IPS-20b (cell line): ENCODE data around the gene GP1BA.

ENCODE experiments used
- H3K27ac ChIP-seq: one replicate; pipeline ENCODE4 v1.5.1; 2013; ENCODE audit warnings: low read length
- H3K27me3 ChIP-seq: 2 replicates; pipeline ENCODE4 v1.6.1; 2013; ENCODE audit warnings: mild to moderate bottlenecking, low read length, inconsistent platforms; ENCODE audit not compliant: insufficient read depth
- H3K36me3 ChIP-seq: 2 replicates; pipeline ENCODE4 v1.6.1; 2013; ENCODE audit warnings: low read depth, mild to moderate bottlenecking, inconsistent platforms, low read length, moderate library complexity; ENCODE audit not compliant: insufficient read depth
- H3K4me1 ChIP-seq: 2 replicates; pipeline ENCODE4 v1.6.1; 2013; ENCODE audit warnings: mild to moderate bottlenecking, control low read depth, inconsistent platforms, low read length, moderate library complexity; ENCODE audit not compliant: insufficient read depth
- H3K4me3 ChIP-seq: 2 replicates; pipeline ENCODE4 v1.5.1; 2013; ENCODE audit warnings: mild to moderate bottlenecking, low read length, inconsistent platforms
- H3K9ac ChIP-seq: 2 replicates; pipeline ENCODE4 v1.6.1; 2013; ENCODE audit warnings: low read depth, mild to moderate bottlenecking, inconsistent platforms, low read length, moderate library complexity
- H3K9me3 ChIP-seq: 2 replicates; pipeline ENCODE4 v1.6.1; 2013; ENCODE audit warnings: mild to moderate bottlenecking, low read depth, low read length, inconsistent platforms; ENCODE audit not compliant: insufficient read depth

The GP1BA gene

DNA sequence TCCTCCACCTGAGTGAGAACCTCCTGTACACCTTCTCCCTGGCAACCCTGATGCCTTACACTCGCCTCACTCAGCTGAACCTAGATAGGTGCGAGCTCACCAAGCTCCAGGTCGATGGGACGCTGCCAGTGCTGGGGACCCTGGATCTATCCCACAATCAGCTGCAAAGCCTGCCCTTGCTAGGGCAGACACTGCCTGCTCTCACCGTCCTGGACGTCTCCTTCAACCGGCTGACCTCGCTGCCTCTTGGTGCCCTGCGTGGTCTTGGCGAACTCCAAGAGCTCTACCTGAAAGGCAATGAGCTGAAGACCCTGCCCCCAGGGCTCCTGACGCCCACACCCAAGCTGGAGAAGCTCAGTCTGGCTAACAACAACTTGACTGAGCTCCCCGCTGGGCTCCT is 679 bp downstream of the GP1BA start:
- H3K4me3 ChIP-seq = no peak overlapping the region
- H3K9ac ChIP-seq = no peak overlapping the region
- H3K27me3 ChIP-seq = no peaks in the 10 kb centered on the region
- H3K9me3 ChIP-seq = no peaks in the 10 kb centered on the region
- no peaks in the 10 kb centered on the region for H3K4me1 ChIP-seq
- no peak overlapping the region for H3K27ac ChIP-seq
- peaks cover 17% of the 10 kb centered on the region for H3K36me3 ChIP-seq

DNA sequence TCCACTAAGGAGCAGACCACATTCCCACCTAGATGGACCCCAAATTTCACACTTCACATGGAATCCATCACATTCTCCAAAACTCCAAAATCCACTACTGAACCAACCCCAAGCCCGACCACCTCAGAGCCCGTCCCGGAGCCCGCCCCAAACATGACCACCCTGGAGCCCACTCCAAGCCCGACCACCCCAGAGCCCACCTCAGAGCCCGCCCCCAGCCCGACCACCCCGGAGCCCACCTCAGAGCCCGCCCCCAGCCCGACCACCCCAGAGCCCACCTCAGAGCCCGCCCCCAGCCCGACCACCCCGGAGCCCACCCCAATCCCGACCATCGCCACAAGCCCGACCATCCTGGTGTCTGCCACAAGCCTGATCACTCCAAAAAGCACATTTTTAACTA is 1.6 kb downstream of the GP1BA start:
- no peak overlapping the region for H3K27ac ChIP-seq
- no peaks in the 10 kb centered on the region for H3K27me3 ChIP-seq
- H3K9ac ChIP-seq = no peak overlapping the region
- H3K4me1 ChIP-seq = no peaks in the 10 kb centered on the region
- no peaks in the 10 kb centered on the region for H3K9me3 ChIP-seq
- H3K36me3 ChIP-seq = peaks cover 26% of the 10 kb centered on the region
- no peak overlapping the region for H3K4me3 ChIP-seq

DNA sequence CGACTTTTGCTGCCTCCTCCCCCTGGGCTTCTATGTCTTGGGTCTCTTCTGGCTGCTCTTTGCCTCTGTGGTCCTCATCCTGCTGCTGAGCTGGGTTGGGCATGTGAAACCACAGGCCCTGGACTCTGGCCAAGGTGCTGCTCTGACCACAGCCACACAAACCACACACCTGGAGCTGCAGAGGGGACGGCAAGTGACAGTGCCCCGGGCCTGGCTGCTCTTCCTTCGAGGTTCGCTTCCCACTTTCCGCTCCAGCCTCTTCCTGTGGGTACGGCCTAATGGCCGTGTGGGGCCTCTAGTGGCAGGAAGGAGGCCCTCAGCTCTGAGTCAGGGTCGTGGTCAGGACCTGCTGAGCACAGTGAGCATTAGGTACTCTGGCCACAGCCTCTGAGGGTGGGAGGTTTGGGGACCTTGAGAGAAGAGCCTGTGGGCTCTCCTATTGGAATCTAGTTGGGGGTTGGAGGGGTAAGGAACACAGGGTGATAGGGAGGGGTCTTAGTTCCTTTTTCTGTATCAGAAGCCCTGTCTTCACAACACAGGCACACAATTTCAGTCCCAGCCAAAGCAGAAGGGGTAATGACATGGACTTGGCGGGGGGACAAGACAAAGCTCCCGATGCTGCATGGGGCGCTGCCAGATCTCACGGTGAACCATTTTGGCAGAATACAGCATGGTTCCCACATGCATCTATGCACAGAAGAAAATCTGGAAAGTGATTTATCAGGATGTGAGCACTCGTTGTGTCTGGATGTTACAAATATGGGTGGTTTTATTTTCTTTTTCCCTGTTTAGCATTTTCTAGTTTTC is 2.3 kb downstream of the GP1BA start:
- peaks cover 27% of the 10 kb centered on the region for H3K36me3 ChIP-seq
- H3K9me3 ChIP-seq = no peaks in the 10 kb centered on the region
- no peaks in the 10 kb centered on the region for H3K4me1 ChIP-seq
- no peaks in the 10 kb centered on the region for H3K27me3 ChIP-seq
- no peak overlapping the region for H3K9ac ChIP-seq
- H3K4me3 ChIP-seq = no peak overlapping the region
- no peak overlapping the region for H3K27ac ChIP-seq

DNA sequence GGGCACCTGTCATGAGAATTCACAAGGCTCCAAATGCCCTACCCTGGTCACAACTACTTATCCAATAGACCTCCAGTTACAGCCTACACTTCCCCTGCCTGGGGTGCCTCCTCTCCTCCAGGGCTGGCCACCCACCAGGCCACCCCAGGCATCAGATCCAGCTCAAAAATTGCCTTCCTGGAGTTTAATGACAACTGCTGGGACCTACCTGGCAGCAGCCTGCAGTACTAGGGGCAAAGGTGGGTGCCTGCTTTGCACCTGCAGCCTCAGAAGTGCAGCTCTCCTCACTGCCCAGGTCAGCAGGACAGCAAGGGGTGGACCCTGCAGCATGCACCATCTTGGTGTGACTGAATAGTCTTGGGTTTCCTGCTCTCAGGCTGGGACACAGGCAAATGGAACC is 3.6 kb downstream of the GP1BA start:
- H3K4me1 ChIP-seq = no peaks in the 10 kb centered on the region
- no peak overlapping the region for H3K27ac ChIP-seq
- H3K36me3 ChIP-seq = peaks cover 27% of the 10 kb centered on the region
- H3K4me3 ChIP-seq = no peak overlapping the region
- H3K9ac ChIP-seq = no peak overlapping the region
- no peaks in the 10 kb centered on the region for H3K9me3 ChIP-seq
- no peaks in the 10 kb centered on the region for H3K27me3 ChIP-seq

DNA sequence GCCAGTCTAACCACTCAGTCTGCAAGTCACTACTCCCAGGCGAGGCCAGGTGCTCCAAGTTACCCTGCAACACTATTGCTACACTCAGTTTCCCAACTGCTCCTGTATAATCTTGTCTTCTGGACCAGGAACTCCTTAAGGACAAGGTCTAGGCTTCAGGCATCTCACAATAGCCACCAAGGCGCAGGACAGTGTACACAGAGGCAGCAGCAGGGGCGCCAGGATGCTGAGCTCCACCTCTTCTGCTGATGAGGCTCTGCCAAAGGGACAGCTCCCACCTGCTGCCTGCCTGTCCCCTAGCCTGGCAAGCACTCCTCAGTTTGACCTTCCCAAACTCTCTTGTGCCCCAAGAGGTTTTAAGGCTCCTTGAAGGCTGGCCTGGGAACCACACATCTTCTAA is 4.4 kb downstream of the GP1BA start:
- peaks cover 27% of the 10 kb centered on the region for H3K36me3 ChIP-seq
- H3K9me3 ChIP-seq = no peaks in the 10 kb centered on the region
- H3K4me3 ChIP-seq = no peak overlapping the region
- H3K9ac ChIP-seq = no peak overlapping the region
- H3K4me1 ChIP-seq = peaks cover 4% of the 10 kb centered on the region; the same call in 1 of the 2 replicates
- no peak overlapping the region for H3K27ac ChIP-seq
- H3K27me3 ChIP-seq = no peaks in the 10 kb centered on the region

DNA sequence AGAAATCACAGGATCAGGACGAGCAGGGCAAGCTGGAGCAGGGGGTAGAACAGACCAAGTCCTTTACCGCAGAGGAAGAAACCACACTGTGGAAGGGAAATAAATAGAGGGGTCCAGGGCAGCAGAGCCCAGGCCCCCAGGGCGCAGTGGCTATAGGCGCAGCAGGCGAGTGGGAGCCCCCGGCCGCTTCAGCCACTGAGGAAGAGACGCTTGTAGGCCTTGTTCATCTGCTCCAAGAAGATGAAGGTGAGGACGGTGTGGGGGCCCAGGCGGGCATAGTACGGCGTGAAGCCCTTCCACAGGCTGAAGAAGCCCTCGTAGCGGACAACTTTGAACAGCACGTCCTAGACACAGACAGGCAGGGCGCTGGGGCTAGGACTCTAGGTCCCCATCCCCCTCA is 5.5 kb downstream of the GP1BA start:
- Histone ChIP-seq H3K36me3 (peaks cover 36% of the 10 kb centered on the region), H3K4me1 (peaks cover 4% of the 10 kb centered on the region; the same call in 1 of the 2 replicates), H3K27me3 (no peaks in the 10 kb centered on the region), H3K27ac (no peak overlapping the region), H3K9ac (no peak overlapping the region), H3K4me3 (no peak overlapping the region), H3K9me3 (no peaks in the 10 kb centered on the region)

DNA sequence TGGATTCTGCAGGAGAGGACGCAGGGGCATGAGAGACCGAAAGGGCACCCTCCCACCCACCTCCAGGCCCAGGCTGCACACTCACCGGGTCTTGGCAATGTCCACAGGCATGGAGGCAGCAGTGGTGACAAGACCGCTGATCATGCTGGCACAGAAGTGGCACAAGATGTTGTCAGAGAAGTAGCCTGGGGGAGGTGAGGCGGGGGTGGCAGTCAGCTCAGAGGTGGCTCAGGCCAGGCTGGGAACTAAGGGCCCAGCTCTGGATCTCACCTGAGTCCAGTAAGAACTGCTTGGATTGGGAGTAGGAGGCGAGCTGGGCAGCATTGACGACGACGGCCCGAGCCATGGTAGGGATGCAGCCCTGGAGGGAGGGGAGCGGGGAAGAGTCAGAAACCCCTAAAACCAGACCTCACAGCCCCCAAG is 6.0 kb downstream of the GP1BA start:
- H3K9ac ChIP-seq = peak overlapping the region; percentile 88
- no peaks in the 10 kb centered on the region for H3K9me3 ChIP-seq
- H3K27me3 ChIP-seq = no peaks in the 10 kb centered on the region
- H3K36me3 ChIP-seq = peaks cover 41% of the 10 kb centered on the region
- peaks cover 4% of the 10 kb centered on the region; the same call in 1 of the 2 replicates for H3K4me1 ChIP-seq
- no peak overlapping the region for H3K27ac ChIP-seq
- H3K4me3 ChIP-seq = no peak overlapping the region; the same call in 1 of the 2 replicates

DNA sequence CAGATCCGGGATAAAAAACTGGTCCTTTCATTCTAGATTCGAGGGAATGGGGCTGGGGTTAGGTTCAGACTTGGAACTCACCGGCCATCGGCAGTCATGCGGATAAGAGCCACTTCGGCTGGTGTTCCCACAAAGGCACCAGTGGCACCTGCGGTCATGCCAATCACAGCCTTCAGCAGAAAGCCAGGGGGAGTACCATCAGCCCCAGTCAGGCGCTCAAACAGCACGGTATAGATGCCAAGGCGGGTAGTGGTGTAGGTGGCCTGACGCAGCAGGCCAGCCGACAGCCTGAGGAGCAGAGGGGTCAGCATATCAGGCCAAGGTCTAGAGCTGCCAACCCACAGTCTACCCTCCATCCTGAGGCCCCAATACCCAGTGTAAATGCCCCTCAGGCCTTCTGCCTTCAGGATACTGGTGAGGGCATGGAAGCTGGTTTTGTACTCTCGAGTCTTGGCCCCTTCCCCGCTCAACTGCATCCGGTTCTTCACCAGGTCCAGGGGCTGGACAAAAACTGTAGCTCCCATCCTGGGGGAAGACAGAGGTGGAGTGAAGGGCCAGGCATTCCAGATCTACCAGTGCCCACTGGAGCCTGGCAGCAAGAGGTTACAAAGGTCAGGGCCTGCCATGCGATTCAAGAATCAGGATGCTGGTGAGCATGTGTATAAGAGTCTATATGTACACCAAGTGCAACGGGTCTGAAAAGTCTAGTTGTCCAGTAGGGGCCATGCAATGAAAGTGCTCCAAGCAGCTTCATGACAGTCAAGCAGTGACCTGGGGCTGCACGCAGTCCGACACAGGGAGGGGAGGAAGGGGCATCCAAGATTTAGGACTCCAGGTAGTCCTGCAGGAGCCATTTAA is 6.8 kb downstream of the GP1BA start:
- peak overlapping the region; percentile 97 for H3K4me3 ChIP-seq
- peaks cover 4% of the 10 kb centered on the region; the same call in 1 of the 2 replicates for H3K4me1 ChIP-seq
- no peaks in the 10 kb centered on the region for H3K9me3 ChIP-seq
- peak overlapping the region; percentile 20 for H3K27ac ChIP-seq
- no peaks in the 10 kb centered on the region for H3K27me3 ChIP-seq
- peak overlapping the region; percentile 88 for H3K9ac ChIP-seq
- peaks cover 49% of the 10 kb centered on the region for H3K36me3 ChIP-seq

DNA sequence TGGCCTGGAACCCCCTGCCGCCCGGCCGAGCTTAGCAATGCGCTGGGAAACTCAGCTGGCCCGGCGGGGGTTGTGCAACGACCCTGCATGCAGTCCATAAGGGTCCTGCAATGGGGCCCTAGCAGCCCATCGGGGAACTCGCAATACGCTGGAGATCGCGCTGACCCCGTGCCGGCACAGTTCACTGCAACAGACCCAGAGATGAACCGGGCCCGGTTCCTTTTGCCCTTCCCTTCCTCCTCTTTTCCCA is 7.4 kb downstream of the GP1BA start:
- no peaks in the 10 kb centered on the region for H3K27me3 ChIP-seq
- H3K36me3 ChIP-seq = peaks cover 55% of the 10 kb centered on the region
- peak overlapping the region; percentile 88 for H3K9ac ChIP-seq
- peak overlapping the region; percentile 20 for H3K27ac ChIP-seq
- peak overlapping the region; percentile 97 for H3K4me3 ChIP-seq
- H3K9me3 ChIP-seq = no peaks in the 10 kb centered on the region
- H3K4me1 ChIP-seq = peaks cover 4% of the 10 kb centered on the region; the same call in 1 of the 2 replicates

DNA sequence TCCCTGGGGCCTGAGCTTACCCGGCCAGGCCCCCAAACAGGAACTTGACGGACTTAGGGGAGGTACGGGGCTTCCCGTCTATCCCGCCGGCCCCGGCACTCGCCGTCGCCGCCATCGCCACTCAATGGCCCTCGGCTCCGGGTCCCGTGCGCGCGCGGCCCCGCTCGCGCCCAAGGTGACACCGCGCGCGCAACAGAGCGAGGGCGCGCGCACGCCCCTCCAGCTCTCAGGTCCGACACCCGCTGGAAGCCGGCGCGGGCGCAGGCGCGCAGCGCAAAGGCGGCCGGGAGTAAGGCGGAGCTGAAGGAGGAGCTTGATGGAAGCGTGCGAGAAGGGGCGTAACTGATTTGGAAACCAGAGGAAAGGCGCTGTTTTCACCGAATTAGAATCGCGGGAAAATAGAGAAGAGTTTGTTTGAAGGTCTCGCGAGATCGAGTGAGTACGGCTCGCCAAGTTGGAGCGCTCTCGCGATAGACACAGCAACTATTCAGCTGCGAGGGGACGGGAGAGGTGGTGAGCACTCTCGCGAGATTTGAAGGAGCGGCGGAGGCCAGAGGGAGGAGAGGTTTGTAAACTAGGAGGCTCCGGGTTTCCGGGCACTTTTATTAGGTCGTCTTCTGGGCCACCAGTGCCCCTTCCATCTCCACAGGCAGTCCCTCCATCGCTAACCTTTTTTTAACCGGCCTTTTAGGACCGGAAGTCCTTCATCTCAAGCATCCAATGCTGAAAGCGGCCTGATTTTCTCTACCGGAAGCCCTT is 7.9 kb downstream of the GP1BA start, which contains the start of the genes RNF167 and SLC25A11:
RNF167 (plus strand) TSS at position 473 of the 759 bp plus-strand sequence. CDS start 642 bp downstream, outside the sequence.
SLC25A11 (minus strand) TSS at position 251 of the 759 bp plus-strand sequence; CDS start at position 115, 136 bp downstream.
- Histone ChIP-seq H3K27me3 (no peaks in the 10 kb centered on the region), H3K9ac (peak within 1 kb of the TSS; percentile 88), H3K4me1 (peaks cover 4% of the 10 kb centered on the region; the same call in 1 of the 2 replicates), H3K36me3 (peaks cover 60% of the 10 kb centered on the region), H3K9me3 (no peaks in the 10 kb centered on the region), H3K27ac (peak within 1 kb of the TSS; percentile 20), H3K4me3 (peak within 1 kb of the TSS; percentile 97)

DNA sequence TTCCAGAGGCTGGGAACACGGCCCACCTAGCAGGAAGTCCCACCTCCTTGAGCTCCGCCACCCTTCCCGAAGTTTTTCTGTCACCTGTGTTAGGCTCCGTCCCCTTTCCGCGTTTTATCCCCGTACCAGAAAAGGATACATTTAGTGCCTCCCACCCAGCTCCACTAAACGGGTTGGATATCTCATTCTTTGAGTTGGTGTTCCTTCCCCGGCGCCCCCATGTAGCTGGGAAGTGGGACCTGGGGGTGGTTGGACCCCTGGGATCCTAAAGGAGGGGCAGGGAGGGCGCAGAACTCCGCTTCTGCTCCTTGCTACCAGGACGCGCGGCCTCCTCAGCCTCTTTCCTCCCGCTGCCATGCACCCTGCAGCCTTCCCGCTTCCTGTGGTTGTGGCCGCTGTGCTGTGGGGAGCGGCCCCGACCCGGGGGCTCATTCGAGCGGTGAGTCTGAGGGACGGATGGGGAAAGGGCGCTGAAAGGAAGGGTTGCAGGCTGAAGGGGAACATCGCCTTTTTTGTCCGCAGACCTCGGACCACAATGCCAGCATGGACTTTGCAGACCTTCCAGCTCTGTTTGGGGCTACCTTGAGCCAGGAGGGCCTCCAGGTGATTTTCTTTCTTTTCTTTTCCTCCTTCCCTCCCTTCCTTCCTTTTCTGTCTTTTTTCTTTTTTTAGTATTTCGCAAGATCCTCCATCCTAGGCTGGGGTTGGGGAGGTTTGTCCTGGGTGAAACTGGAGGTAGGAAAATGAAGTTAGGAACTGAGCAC is 8.7 kb downstream of the GP1BA start:
- Histone ChIP-seq H3K4me3 (peak overlapping the region; percentile 97), H3K9me3 (no peaks in the 10 kb centered on the region), H3K36me3 (peaks cover 67% of the 10 kb centered on the region), H3K4me1 (peaks cover 7% of the 10 kb centered on the region; the same call in 1 of the 2 replicates), H3K27me3 (no peaks in the 10 kb centered on the region), H3K9ac (peak overlapping the region; percentile 88), H3K27ac (peak overlapping the region; percentile 20)
